ENCODE data around the gene VSTM4.

The VSTM4 gene

GRCh38 chr10:49117376-49118070 is 2.2 kb upstream of the VSTM4 start:
- Mint-ChIP-seq H3K27me3 (peaks cover 7 to 30% of the 10 kb centered on the region in 2 donors), H3K4me3 (no peak overlapping the region), H3K9me3 (peaks cover 0 to 2% of the 10 kb centered on the region in 2 donors), H3K27ac (no peak overlapping the region), H3K4me1 (no peaks in the 10 kb centered on the region), H3K36me3 (peaks cover 0 to 2% of the 10 kb centered on the region in 2 donors)
- ATAC-seq (replicated peaks) (no peak), DNase-seq (no peak)

DNA sequence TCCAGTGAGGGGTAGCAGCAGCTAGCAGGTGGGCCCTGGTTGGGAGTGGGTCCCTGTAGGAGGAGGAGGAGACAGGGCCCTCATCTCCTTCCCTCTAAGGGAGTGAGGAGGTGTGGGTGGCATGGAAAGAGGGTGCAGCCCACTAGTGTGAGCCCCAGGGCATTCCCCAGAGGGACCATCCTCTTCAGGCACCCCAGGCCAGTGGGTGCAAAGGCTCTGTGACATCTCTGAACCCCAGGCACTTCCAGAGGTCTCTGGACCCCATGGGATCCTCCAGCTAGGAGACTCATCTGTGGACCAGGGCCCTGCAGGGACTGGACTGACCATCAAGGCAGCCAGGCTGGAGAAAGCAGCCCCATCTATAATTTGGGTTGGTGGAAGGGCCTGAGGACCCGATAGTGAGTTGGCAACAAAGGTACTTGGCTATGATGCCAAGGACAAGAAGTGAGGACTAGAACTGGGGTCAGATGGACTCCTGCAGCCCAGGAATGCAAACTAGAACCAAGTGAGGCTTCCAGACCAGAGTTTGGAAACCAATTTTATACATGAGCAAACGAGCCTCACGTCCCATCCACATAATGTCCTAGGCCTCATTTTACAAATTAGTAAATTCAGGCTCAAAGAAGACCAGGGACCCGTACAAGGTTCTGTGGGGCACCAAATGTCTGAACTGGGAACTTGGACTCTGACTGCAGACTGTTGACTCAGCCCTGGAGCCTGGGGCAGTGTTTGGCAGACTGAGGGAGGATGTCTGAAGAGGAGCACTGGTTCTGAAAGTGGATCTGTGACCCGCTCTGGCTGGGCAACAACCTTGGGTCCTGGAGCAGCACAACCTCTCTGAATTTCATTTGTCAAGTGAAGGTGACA is 1.4 kb upstream of the VSTM4 start:
- H3K36me3 Mint-ChIP-seq = peaks cover 0 to 2% of the 10 kb centered on the region in 2 donors
- peaks cover 7 to 27% of the 10 kb centered on the region in 2 donors for H3K27me3 Mint-ChIP-seq

GRCh38 chr10:49115796-49116508 is 630 bp upstream of the VSTM4 start:
- peaks cover 0 to 2% of the 10 kb centered on the region in 2 donors for H3K36me3 Mint-ChIP-seq
- no peaks in the 10 kb centered on the region for H3K9me3 Mint-ChIP-seq
- H3K27me3 Mint-ChIP-seq = peaks cover 7 to 25% of the 10 kb centered on the region in 2 donors
- no peak for DNase-seq
- H3K4me1 Mint-ChIP-seq = no peaks in the 10 kb centered on the region
- peak in 1 of 2 donors; percentile 42 for ATAC-seq (replicated peaks)
- no peak overlapping the region for H3K27ac Mint-ChIP-seq
- peak overlapping the region in 1 of 2 donors; percentile 14 for H3K4me3 Mint-ChIP-seq

More for the DNA sequence above, 1.4 kb upstream of the VSTM4 start:
- H3K27ac Mint-ChIP-seq = no peak overlapping the region
- peaks cover 0 to 1% of the 10 kb centered on the region in 2 donors for H3K9me3 Mint-ChIP-seq
- no peak for DNase-seq
- no peak overlapping the region for H3K4me3 Mint-ChIP-seq
- no peaks in the 10 kb centered on the region for H3K4me1 Mint-ChIP-seq
- no peak for ATAC-seq (replicated peaks)

- Mint-ChIP-seq H3K4me1 (no peaks in the 10 kb centered on the region), H3K27me3 (peaks cover 9 to 29% of the 10 kb centered on the region in 2 donors), H3K9me3 (no peaks in the 10 kb centered on the region), H3K36me3 (peaks cover 0 to 2% of the 10 kb centered on the region in 2 donors), H3K27ac (no peak overlapping the region), H3K4me3 (peak overlapping the region; percentile 64 to 73)
- DNase-seq (no peak), ATAC-seq (replicated peaks) (no peak)
These were observed 656 bp downstream of the VSTM4 start for GRCh38 chr10:49114718-49115014.

- DNase-seq (no peak), ATAC-seq (replicated peaks) (no peak)
- Mint-ChIP-seq H3K36me3 (peaks cover 0 to 2% of the 10 kb centered on the region in 2 donors), H3K4me1 (no peaks in the 10 kb centered on the region), H3K9me3 (no peaks in the 10 kb centered on the region), H3K27ac (no peak overlapping the region), H3K4me3 (no peak overlapping the region), H3K27me3 (peaks cover 12 to 36% of the 10 kb centered on the region in 2 donors)
These were observed 1.6 kb downstream of the VSTM4 start for GRCh38 chr10:49113741-49114141.

- Mint-ChIP-seq H3K4me1 (no peaks in the 10 kb centered on the region), H3K9me3 (no peaks in the 10 kb centered on the region), H3K4me3 (no peak overlapping the region), H3K36me3 (peaks cover 0 to 2% of the 10 kb centered on the region in 2 donors), H3K27ac (no peak overlapping the region), H3K27me3 (peaks cover 12 to 39% of the 10 kb centered on the region in 2 donors)
- ATAC-seq (replicated peaks) = no peak
- DNase-seq = no peak
These were observed 2.5 kb downstream of the VSTM4 start for GRCh38 chr10:49112851-49113250.

DNA sequence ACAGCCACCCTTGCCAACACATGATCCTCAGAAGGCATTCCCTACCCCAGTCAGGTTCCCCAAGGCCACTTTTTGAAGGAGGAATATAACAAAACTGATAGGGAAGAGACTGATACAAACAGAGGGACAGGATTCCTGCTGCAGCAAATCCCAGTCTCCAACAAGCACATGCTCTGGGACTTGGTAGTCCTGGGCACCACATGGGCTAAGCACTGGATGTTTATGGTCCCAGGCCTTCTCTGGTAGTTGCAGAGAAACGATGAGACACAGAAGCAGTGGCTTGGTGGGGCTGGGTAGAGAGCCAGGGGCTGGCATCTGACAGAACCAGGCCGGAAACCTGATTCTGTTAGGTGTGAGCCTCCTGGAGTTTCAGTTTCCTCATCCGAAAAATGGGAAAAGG is 3.2 kb downstream of the VSTM4 start:
- H3K36me3 Mint-ChIP-seq = peaks cover 0 to 2% of the 10 kb centered on the region in 2 donors
- DNase-seq (no peak), ATAC-seq (replicated peaks) (no peak)
- H3K4me1 Mint-ChIP-seq = no peaks in the 10 kb centered on the region
- H3K27ac Mint-ChIP-seq = no peak overlapping the region
- H3K27me3 Mint-ChIP-seq = peaks cover 12 to 39% of the 10 kb centered on the region in 2 donors
- H3K9me3 Mint-ChIP-seq = no peaks in the 10 kb centered on the region
- H3K4me3 Mint-ChIP-seq = no peak overlapping the region

DNA sequence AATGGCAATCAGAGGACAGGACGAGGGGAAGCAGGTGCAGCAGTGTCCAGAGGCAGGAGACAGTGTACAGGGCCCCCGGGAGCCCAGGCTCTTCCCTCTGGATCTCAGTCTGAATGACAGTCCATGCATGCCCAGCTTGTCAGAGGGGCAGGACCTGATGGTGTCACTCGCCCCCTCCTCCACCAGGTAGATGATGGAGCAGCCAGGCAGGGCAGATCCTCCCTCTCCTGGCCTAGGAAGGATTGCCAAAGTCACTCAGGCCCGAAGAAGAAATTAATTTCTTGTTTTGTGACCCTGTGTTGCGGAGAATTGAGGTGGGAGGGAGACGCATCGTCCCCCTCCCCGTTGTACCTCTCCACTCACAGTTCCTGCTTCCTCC is 4.0 kb downstream of the VSTM4 start:
- Mint-ChIP-seq H3K36me3 (peaks cover 0 to 1% of the 10 kb centered on the region in 2 donors), H3K27me3 (peaks cover 10 to 35% of the 10 kb centered on the region in 2 donors), H3K9me3 (no peaks in the 10 kb centered on the region), H3K27ac (no peak overlapping the region), H3K4me3 (no peak overlapping the region), H3K4me1 (no peaks in the 10 kb centered on the region)
- ATAC-seq (replicated peaks) (no peak), DNase-seq (no peak)

DNA sequence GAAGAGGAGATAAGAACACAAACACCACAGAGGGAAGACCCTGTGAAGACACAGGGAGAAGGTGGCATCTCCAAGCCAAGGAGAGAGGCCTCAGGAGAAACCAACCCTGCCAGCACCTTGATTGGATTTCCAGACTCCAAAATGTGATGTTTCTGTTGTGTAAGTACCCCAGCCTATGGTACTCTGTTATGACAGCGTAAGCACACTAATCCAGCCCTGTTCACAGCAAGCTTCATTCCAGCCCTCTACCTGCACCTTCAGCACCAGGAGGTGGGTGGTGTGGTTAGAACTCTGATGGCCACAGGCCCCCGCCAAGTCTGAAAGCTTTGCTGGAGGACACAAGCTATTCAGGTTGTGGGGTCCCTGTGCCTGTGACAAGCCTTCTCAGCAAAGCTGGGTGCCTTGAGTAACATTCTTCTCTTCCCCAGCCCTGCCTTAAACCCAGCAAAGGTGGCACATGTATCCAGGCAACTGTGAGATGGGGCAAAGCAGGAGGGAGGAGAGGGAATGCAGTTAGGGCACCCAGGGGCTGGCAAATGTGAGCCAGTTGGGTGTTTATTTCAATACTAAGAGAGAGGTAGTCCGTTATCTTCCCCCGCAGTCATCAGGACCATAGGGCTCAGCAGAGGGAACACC is 4.5 kb downstream of the VSTM4 start:
- Mint-ChIP-seq H3K4me1 (no peaks in the 10 kb centered on the region), H3K27me3 (peaks cover 5 to 30% of the 10 kb centered on the region in 2 donors), H3K36me3 (no peaks in the 10 kb centered on the region), H3K4me3 (no peak overlapping the region), H3K27ac (no peak overlapping the region), H3K9me3 (no peaks in the 10 kb centered on the region)
- DNase-seq (no peak), ATAC-seq (replicated peaks) (no peak)

DNA sequence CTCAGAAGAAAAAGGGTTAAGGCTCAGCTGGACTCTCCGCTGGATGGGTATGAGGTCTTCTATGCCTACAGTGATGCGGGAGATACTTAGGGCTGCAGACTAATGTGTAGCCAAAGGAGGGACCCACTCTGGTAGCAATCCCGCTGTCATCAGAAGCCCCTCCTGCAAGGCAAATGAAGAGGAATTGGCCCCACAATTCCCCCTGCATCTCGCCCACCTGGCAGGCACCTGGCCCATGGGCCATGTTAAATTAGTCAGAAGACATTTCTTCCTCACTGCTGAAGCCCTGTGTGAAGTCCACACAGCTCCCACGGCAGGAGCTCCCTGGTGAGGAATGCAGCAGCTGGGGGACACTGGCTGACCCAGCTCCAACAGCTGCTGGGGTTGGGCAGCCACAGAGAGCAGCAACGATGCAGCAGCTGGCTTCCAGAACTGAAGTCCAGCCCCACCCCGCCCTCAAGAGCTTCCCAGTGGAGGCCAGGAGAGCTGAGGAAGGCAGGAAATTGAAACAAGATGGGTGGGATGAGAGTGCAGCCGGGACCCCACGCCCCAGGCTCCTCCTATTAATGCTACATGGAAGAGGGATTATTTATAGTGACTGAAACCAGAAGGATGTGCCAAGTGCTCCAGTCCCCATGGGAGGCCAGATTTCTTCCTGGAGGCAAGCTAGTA is 5.5 kb downstream of the VSTM4 start:
- no peak for ATAC-seq (replicated peaks)
- Mint-ChIP-seq H3K4me1 (no peaks in the 10 kb centered on the region), H3K27me3 (peaks cover 12 to 32% of the 10 kb centered on the region in 2 donors), H3K27ac (no peak overlapping the region), H3K36me3 (no peaks in the 10 kb centered on the region), H3K4me3 (no peak overlapping the region), H3K9me3 (no peaks in the 10 kb centered on the region)
- no peak for DNase-seq

DNA sequence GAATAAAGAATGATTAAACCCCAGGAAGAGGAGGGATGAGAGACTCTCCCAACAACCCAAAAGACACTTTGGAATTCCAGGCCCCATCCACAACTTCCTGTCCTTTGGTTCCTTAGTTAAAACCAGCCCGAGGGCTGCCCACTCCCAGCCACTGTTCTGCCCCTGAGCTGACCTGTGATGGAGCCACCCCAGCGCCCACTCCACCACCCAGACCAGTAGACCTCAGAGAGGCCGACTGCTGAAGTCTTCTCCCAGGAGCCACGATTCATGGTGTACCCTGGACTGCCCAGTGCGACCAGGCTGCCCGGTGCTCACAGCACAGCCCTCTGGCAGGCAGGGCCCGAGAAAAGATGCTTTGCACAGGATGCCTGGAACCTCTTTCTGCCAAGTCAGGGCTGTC is 6.7 kb downstream of the VSTM4 start:
- no peaks in the 10 kb centered on the region for H3K36me3 Mint-ChIP-seq

GRCh38 chr10:49107887-49108267 is 7.4 kb downstream of the VSTM4 start:
- DNase-seq (no peak), ATAC-seq (replicated peaks) (no peak)
- H3K4me1 Mint-ChIP-seq = no peaks in the 10 kb centered on the region
- H3K36me3 Mint-ChIP-seq = no peaks in the 10 kb centered on the region
- H3K4me3 Mint-ChIP-seq = no peak overlapping the region
- H3K27me3 Mint-ChIP-seq = peaks cover 16 to 35% of the 10 kb centered on the region in 2 donors
- H3K9me3 Mint-ChIP-seq = no peaks in the 10 kb centered on the region
- no peak overlapping the region for H3K27ac Mint-ChIP-seq

More for the DNA sequence above, 6.7 kb downstream of the VSTM4 start:
- H3K4me3 Mint-ChIP-seq = no peak overlapping the region
- ATAC-seq (replicated peaks) (no peak), DNase-seq (no peak)
- no peaks in the 10 kb centered on the region for H3K9me3 Mint-ChIP-seq
- H3K4me1 Mint-ChIP-seq = no peaks in the 10 kb centered on the region
- H3K27me3 Mint-ChIP-seq = peaks cover 16 to 35% of the 10 kb centered on the region in 2 donors
- no peak overlapping the region for H3K27ac Mint-ChIP-seq

- ATAC-seq (replicated peaks) (no peak), DNase-seq (no peak)
- Mint-ChIP-seq H3K27me3 (peaks cover 16 to 35% of the 10 kb centered on the region in 2 donors), H3K4me1 (no peaks in the 10 kb centered on the region), H3K36me3 (no peaks in the 10 kb centered on the region), H3K27ac (no peak overlapping the region), H3K9me3 (no peaks in the 10 kb centered on the region), H3K4me3 (no peak overlapping the region)
These were observed 8.0 kb downstream of the VSTM4 start for GRCh38 chr10:49107111-49107886.
